ENCODE data around the gene DNASE1L2.

DNASE1L2 gene

GRCh38 chr16:2275476-2276367, 39.5 kb downstream of the DNASE1L2 start:
- no peak overlapping the region for H3K27ac ChIP-seq
- no peak for TF ChIP-seq ZFX (IDR thresholded peaks at IDR 0.05)
- TF ChIP-seq, protein P1, sequence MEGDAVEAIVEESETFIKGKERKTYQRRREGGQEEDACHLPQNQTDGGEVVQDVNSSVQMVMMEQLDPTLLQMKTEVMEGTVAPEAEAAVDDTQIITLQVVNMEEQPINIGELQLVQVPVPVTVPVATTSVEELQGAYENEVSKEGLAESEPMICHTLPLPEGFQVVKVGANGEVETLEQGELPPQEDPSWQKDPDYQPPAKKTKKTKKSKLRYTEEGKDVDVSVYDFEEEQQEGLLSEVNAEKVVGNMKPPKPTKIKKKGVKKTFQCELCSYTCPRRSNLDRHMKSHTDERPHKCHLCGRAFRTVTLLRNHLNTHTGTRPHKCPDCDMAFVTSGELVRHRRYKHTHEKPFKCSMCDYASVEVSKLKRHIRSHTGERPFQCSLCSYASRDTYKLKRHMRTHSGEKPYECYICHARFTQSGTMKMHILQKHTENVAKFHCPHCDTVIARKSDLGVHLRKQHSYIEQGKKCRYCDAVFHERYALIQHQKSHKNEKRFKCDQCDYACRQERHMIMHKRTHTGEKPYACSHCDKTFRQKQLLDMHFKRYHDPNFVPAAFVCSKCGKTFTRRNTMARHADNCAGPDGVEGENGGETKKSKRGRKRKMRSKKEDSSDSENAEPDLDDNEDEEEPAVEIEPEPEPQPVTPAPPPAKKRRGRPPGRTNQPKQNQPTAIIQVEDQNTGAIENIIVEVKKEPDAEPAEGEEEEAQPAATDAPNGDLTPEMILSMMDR (conservative IDR thresholded peaks at IDR 0.05), result no peak

- TF ChIP-seq, protein P1 (conservative IDR thresholded peaks at IDR 0.05), result no peak
- no peak for TF ChIP-seq ZFX (IDR thresholded peaks at IDR 0.05)
- H3K27ac ChIP-seq, result no peak overlapping the region
These were observed 40.3 kb downstream of the DNASE1L2 start for GRCh38 chr16:2276368-2277195.

DNA sequence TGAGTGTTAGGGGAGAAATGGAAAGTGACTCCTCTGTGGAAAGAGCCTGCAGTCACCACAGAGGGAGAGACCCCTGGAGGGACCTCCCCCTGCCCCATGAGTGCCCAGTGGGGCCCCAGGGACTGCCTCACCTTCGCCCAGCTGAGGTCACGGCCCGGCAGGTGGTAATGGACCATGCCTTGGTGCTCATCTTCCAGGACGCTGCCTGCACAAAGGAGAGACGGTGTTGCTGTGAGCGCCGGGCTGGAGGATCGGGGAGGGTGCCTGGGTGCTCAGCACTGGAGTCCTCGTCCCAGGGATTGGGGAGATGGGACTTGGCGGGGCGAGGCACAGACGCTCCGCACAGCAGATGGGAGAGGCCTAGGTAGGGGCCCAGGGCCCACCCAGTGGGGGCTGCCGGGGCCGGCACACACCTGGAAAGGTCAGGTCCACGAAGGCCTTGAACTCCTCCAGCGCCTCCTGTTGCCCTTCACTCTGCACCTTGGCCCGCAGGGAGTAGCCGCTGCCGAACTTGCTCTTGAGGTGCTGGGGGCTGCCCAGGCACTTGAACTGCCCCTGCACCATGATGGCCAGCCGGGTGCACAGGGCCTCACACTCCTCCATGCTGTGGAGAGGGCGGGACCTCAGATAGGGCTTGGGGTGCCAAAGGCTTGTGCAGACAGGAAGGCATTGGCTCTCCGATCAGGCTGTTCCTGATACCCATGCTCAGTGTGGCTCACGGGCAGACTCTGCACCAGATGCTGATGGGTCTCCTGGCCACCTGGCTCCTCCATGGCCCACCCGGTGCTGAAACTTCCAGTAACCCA, 41.4 kb downstream of the DNASE1L2 start:
- H3K27ac ChIP-seq, result no peak overlapping the region
- no peak for TF ChIP-seq ZFX (IDR thresholded peaks at IDR 0.05)
- TF ChIP-seq, protein P1 (conservative IDR thresholded peaks at IDR 0.05), result no peak

DNA sequence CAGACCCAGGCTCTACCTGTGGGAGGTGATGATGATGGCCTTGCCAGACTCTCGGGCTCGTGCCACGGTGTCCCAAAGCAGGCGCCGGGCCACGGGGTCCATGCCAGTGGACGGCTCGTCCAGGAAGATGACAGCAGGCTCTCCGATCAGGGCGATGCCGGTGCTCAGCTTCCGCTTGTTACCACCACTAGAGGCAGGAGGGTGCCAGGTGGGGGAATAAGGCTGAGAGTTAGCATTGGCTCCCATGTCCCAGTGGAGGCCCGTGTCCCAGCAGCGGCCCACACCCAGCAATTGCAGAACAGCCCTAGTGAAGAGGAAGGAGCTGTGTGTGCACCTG, 42.0 kb downstream of the DNASE1L2 start:
- no peak overlapping the region for H3K27ac ChIP-seq
- TF ChIP-seq, protein P1 (conservative IDR thresholded peaks at IDR 0.05), result no peak
- no peak for TF ChIP-seq ZFX (IDR thresholded peaks at IDR 0.05)

GRCh38 chr16:2278956-2279800, 42.9 kb downstream of the DNASE1L2 start:
- H3K27ac ChIP-seq, result no peak overlapping the region
- TF ChIP-seq, protein P1 (conservative IDR thresholded peaks at IDR 0.05), result no peak
- no peak for TF ChIP-seq ZFX (IDR thresholded peaks at IDR 0.05)

- no peak overlapping the region for H3K27ac ChIP-seq
- no peak for TF ChIP-seq ZFX (IDR thresholded peaks at IDR 0.05)
These were observed 44.2 kb downstream of the DNASE1L2 start for GRCh38 chr16:2280461-2280860.

Measured in C4-2B (cell line).